ENCODE data around the gene TMEM255B. TPM values are rescaled to one million over a fixed set of nuclear protein-coding genes. Genes with fewer than 3 reads are reported as not detected.

Gene TMEM255B
- total RNA-seq, 1 experiment from 2014 or later, result 26.3 TPM

- no peaks in the 10 kb centered on the region for H3K9me3 ChIP-seq (ENCODE audit: control insufficient read depth, insufficient read depth, low read depth, low read length)
- POLR2A ChIA-PET, result interaction anchor here (0.5 kb wide), 1 partner anchor 110 kb away, joined by 4 read pairs; no protein-coding TSS in a partner anchor
- H3K27ac ChIP-seq (ENCODE audit: low read length), result no peak overlapping the region
- no TSS peak for BruUV-seq (replicated peaks)
- peaks cover 8% of the 10 kb centered on the region for H3K4me1 ChIP-seq (ENCODE audit: control insufficient read depth, insufficient read depth, low read length)
- no peak overlapping the region for H3K4me3 ChIP-seq (ENCODE audit: low read depth in 2 of 2, low read length in 2 of 2)
- H3K27me3 ChIP-seq (ENCODE audit: control insufficient read depth, insufficient read depth, low read length), result no peaks in the 10 kb centered on the region
- DNase-seq (ENCODE audit: low read depth, low spot score) (no peak), ATAC-seq (no peak)
- CTCF ChIA-PET, result no interaction called here
- intact Hi-C loops (cut with micrococcal nuclease; ENCODE audit: unreplicated experiment) (no loop called here), in situ Hi-C loops (cut with HindIII; ENCODE audit: low pct_unique_long_range_greater_than_20kb, low sequenced_read_pairs) (no loop called here)
- H3K36me3 ChIP-seq (ENCODE audit: control insufficient read depth, insufficient read depth, low read length), result no peaks in the 10 kb centered on the region
- TF ChIP-seq POLR2AphosphoS5 (IDR thresholded peaks at IDR 0.05; ENCODE audit: low read depth, low read length) (no peak), SIN3A (IDR thresholded peaks at IDR 0.05; ENCODE audit: borderline replicate concordance, insufficient read depth, low read depth, low read length) (no peak), CTCF (IDR thresholded peaks at IDR 0.05) (no peak), TCF7L2 (IDR thresholded peaks at IDR 0.05; ENCODE audit: low read depth, low read length) (no peak)
- TF ChIP-seq, protein P1, sequence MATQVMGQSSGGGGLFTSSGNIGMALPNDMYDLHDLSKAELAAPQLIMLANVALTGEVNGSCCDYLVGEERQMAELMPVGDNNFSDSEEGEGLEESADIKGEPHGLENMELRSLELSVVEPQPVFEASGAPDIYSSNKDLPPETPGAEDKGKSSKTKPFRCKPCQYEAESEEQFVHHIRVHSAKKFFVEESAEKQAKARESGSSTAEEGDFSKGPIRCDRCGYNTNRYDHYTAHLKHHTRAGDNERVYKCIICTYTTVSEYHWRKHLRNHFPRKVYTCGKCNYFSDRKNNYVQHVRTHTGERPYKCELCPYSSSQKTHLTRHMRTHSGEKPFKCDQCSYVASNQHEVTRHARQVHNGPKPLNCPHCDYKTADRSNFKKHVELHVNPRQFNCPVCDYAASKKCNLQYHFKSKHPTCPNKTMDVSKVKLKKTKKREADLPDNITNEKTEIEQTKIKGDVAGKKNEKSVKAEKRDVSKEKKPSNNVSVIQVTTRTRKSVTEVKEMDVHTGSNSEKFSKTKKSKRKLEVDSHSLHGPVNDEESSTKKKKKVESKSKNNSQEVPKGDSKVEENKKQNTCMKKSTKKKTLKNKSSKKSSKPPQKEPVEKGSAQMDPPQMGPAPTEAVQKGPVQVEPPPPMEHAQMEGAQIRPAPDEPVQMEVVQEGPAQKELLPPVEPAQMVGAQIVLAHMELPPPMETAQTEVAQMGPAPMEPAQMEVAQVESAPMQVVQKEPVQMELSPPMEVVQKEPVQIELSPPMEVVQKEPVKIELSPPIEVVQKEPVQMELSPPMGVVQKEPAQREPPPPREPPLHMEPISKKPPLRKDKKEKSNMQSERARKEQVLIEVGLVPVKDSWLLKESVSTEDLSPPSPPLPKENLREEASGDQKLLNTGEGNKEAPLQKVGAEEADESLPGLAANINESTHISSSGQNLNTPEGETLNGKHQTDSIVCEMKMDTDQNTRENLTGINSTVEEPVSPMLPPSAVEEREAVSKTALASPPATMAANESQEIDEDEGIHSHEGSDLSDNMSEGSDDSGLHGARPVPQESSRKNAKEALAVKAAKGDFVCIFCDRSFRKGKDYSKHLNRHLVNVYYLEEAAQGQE (IDR thresholded peaks at IDR 0.05; ENCODE audit: insufficient read depth in 1 of 2, low read depth in 2 of 2, low read length in 1 of 2), result no peak
These were observed 50.9 kb downstream of the TMEM255B start for GRCh38 chr13:113809934-113810333.

GRCh38 chr13:113810640-113811039 is 51.6 kb downstream of the TMEM255B start:
- CTCF ChIA-PET, result no interaction called here
- no peak for ATAC-seq
- no peak for DNase-seq (ENCODE audit: low read depth, low spot score)
- in situ Hi-C loops (cut with HindIII; ENCODE audit: low pct_unique_long_range_greater_than_20kb, low sequenced_read_pairs), result no loop called here
- Histone ChIP-seq H3K4me3 (ENCODE audit: low read depth in 2 of 2, low read length in 2 of 2) (no peak overlapping the region), H3K27me3 (ENCODE audit: control insufficient read depth, insufficient read depth, low read length) (no peaks in the 10 kb centered on the region), H3K4me1 (ENCODE audit: control insufficient read depth, insufficient read depth, low read length) (peaks cover 8% of the 10 kb centered on the region), H3K27ac (ENCODE audit: low read length) (no peak overlapping the region), H3K9me3 (ENCODE audit: control insufficient read depth, insufficient read depth, low read depth, low read length) (no peaks in the 10 kb centered on the region), H3K36me3 (ENCODE audit: control insufficient read depth, insufficient read depth, low read length) (peaks cover 2% of the 10 kb centered on the region; the same call in 1 of the 2 replicates)
- POLR2A ChIA-PET, result interaction anchor here (0.5 kb wide), 1 partner anchor 110 kb away, joined by 4 read pairs; no protein-coding TSS in a partner anchor
- no TSS peak for BruUV-seq (replicated peaks)
- TF ChIP-seq, protein P1 (IDR thresholded peaks at IDR 0.05; ENCODE audit: insufficient read depth in 1 of 2, low read depth in 2 of 2, low read length in 1 of 2), result no peak
- TF ChIP-seq POLR2AphosphoS5 (IDR thresholded peaks at IDR 0.05; ENCODE audit: low read depth, low read length) (no peak), SIN3A (IDR thresholded peaks at IDR 0.05; ENCODE audit: borderline replicate concordance, insufficient read depth, low read depth, low read length) (no peak), TCF7L2 (IDR thresholded peaks at IDR 0.05; ENCODE audit: low read depth, low read length) (no peak), CTCF (IDR thresholded peaks at IDR 0.05) (no peak)
- intact Hi-C loops (cut with micrococcal nuclease; ENCODE audit: unreplicated experiment), result no loop called here

Data from Panc1 (cell line).